ENCODE measurements around the gene DCPS.

DNA sequence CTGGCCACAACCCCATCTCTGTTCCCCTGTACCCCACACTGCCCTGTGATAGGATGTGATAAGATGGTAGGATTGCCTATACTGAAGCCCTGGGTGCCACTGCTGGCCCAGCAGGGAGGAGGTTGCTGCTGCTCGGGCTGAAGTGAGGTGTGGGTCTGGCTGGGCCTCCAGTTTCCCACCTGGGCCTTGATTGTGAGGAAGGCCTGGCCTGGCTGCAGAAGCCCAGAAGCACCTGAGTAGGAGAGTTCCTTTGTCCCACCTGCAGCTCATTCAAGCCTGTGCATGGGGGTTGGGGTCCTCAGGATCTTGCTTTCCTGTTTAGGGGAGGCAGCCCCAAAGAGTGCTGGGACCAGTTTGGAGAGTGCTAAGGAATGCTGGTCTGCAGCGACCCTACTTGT lies 54.9 kb downstream of the DCPS start:
- TF ChIP-seq POLR2A (IDR thresholded peaks at IDR 0.05) (no peak), CTCF (IDR thresholded peaks at IDR 0.05) (no peak), POLR2AphosphoS5 (IDR thresholded peaks at IDR 0.05) (no peak)
